CD14-positive monocyte (primary cell): ENCODE measurements around the gene MRPS27. TPM values are rescaled to one million over a fixed set of nuclear protein-coding genes. Genes with fewer than 3 reads are reported as not detected.
"Not testable (repeated sequence)": the region's sequence is repeated elsewhere in the genome, so short reads cannot be mapped to it uniquely, and the experiment has no call there.

Source experiments
- DNase-seq, 3 donors: peaks; one replicate each; pipeline ENCODE4 v3.0.0-alpha.2; 2011 to 2022
- H2AFZ ChIP-seq: 2 replicates; pipeline ENCODE4 v1.6.0; 2012; ENCODE audit warnings: mild to moderate bottlenecking, low read depth, low read length, inconsistent platforms; ENCODE audit not compliant: insufficient read depth, poor library complexity, severe bottlenecking
- H3K27ac ChIP-seq, 2 donors: 1 replicate in 1 of 2; 2 replicates in 1 of 2; pipeline ENCODE4 v1.5.1; 2012 to 2013; ENCODE audit warnings: low read length in 2 of 2, control low read depth in 1 of 2, inconsistent platforms in 1 of 2, low read depth in 1 of 2, mild to moderate bottlenecking in 1 of 2
- H3K27me3 ChIP-seq, 2 donors: one replicate each; pipeline versions ENCODE4 v1.6.0 to v1.6.1; 2011 to 2013; ENCODE audit warnings: low read length in 2 of 2; ENCODE audit not compliant: control insufficient read depth in 2 of 2, insufficient read depth in 2 of 2
- H3K36me3 ChIP-seq, 2 donors: replicated peaks in 1 of 2; 1 replicate in 1 of 2; 2 replicates in 1 of 2; pipeline versions ENCODE4 v1.5.1 to v1.6.1; 2012 to 2013; ENCODE audit warnings: low read length in 2 of 2, control low read depth in 1 of 2, inconsistent platforms in 1 of 2, mild to moderate bottlenecking in 1 of 2; ENCODE audit not compliant: insufficient read depth in 2 of 2, control insufficient read depth in 1 of 2
- H3K4me1 ChIP-seq, 2 donors: 1 replicate in 1 of 2; 2 replicates in 1 of 2; pipeline versions ENCODE4 v1.5.1 to v1.6.1; 2012 to 2013; ENCODE audit warnings: low read length in 2 of 2, control low read depth in 1 of 2, inconsistent platforms in 1 of 2, mild to moderate bottlenecking in 1 of 2, moderate library complexity in 1 of 2; ENCODE audit not compliant: insufficient read depth in 2 of 2, control insufficient read depth in 1 of 2
- H3K4me2 ChIP-seq: replicated peaks from 2 replicates; pipeline ENCODE3; 2012; ENCODE audit warnings: low read length, moderate library complexity, mild to moderate bottlenecking; ENCODE audit not compliant: poor library complexity, severe bottlenecking; ENCODE audit errors: extremely low read depth
- H3K4me3 ChIP-seq, 3 experiments: fragments of 200-600 bp in 1 of 3; sonication (generic) in 1 of 3; replicated peaks in 1 of 3; 1 replicate in 2 of 3; 2 replicates in 1 of 3; pipeline ENCODE4 v1.5.1; 2011 to 2013; ENCODE audit warnings: low read length in 3 of 3, mild to moderate bottlenecking in 3 of 3, control low read depth in 2 of 3, low read depth in 2 of 3, inconsistent platforms in 1 of 3, moderate library complexity in 1 of 3
- H3K79me2 ChIP-seq: 2 replicates; pipeline ENCODE4 v1.6.0; 2012; ENCODE audit warnings: mild to moderate bottlenecking, control low read depth, inconsistent platforms, low read length, moderate library complexity; ENCODE audit not compliant: insufficient read depth
- H3K9ac ChIP-seq: 2 replicates; pipeline ENCODE4 v1.6.0; 2017; ENCODE audit warnings: low read length, mild to moderate bottlenecking; ENCODE audit not compliant: insufficient read depth, poor library complexity, severe bottlenecking
- H3K9me3 ChIP-seq, 2 donors: replicated peaks in 1 of 2; 1 replicate in 1 of 2; 2 replicates in 1 of 2; pipeline versions ENCODE4 v1.5.1 to v1.6.1; 2012 to 2013; ENCODE audit warnings: low read length in 2 of 2, control low read depth in 1 of 2; ENCODE audit not compliant: control insufficient read depth in 1 of 2, insufficient read depth in 1 of 2
- H4K20me1 ChIP-seq: 2 replicates; pipeline ENCODE4 v1.6.0; 2012; ENCODE audit warnings: mild to moderate bottlenecking, low read length, control low read depth, moderate library complexity; ENCODE audit not compliant: insufficient read depth
- H3K27ac Mint-ChIP-seq, 7 donors: one replicate each; pipeline ENCODE4 v1.8.0; 2020; ENCODE audit warnings: mild to moderate bottlenecking in 7 of 7, mixed read lengths in 7 of 7, moderate library complexity in 6 of 7, inconsistent platforms in 2 of 7
- H3K27me3 Mint-ChIP-seq, 3 donors: one replicate each; pipeline ENCODE4 v1.8.0; 2021 to 2022; ENCODE audit warnings: low read depth in 3 of 3, mild to moderate bottlenecking in 3 of 3, mixed read lengths in 3 of 3, moderate library complexity in 3 of 3, inconsistent platforms in 1 of 3
- H3K36me3 Mint-ChIP-seq, 2 donors: one replicate each; pipeline ENCODE4 v1.8.0; 2020; ENCODE audit warnings: mixed read lengths in 2 of 2, inconsistent platforms in 1 of 2, mild to moderate bottlenecking in 1 of 2
- H3K4me1 Mint-ChIP-seq: one replicate; pipeline ENCODE4 v1.8.0; 2020; ENCODE audit warnings: mild to moderate bottlenecking, mixed read lengths
- H3K4me3 Mint-ChIP-seq, 2 donors: one replicate each; pipeline ENCODE4 v1.8.0; 2020; ENCODE audit warnings: mild to moderate bottlenecking in 2 of 2, mixed read lengths in 2 of 2, moderate library complexity in 1 of 2
- H3K9me3 Mint-ChIP-seq, 7 donors: one replicate each; pipeline ENCODE4 v1.8.0; 2020 to 2022; ENCODE audit warnings: mixed read lengths in 7 of 7, mild to moderate bottlenecking in 6 of 7, moderate library complexity in 6 of 7, inconsistent platforms in 2 of 7
- WGBS: methylation state at CpG from one replicate; pipeline ENCODE4 v1.1.5; 2013; ENCODE audit warnings: missing lambda C conversion rate; ENCODE audit not compliant: insufficient coverage; 5-methylcytosine and 5-hydroxymethylcytosine counted together
- intact Hi-C, 2 donors: fragments of 100-400 bp; cut with micrococcal nuclease; formaldehyde crosslinking; loops; one replicate each; pipeline versions ENCODE4 v1.15.0 to v1.15.1; 2023
- polyA plus RNA-seq, 3 donors: library from polyadenylated mRNA; depleted of rRNA in 1 of 3; unstranded in 2 of 3; stranded (reverse) in 1 of 3; fragments of 300-500 nt in 2 of 3; fragments of >200 nt in 1 of 3; fragmentation: Illumina TruSeq in 2 of 3; gene quantifications; 1 replicate in 2 of 3; 2 replicates in 1 of 3; pipeline ENCODE4 v1.2.3, GENCODE V29; 2012 to 2021
- TF ChIP-seq, protein P1 (sequence below): fragments of 200-600 bp; IDR thresholded peaks from one replicate; pipeline ENCODE4 v1.8.0; 2022; ENCODE audit warnings: antibody characterized with exemption, mild to moderate bottlenecking

Gene MRPS27
- polyA plus RNA-seq, 3 donors = 13.3 to 19.2 (median 15.3) TPM

DNA sequence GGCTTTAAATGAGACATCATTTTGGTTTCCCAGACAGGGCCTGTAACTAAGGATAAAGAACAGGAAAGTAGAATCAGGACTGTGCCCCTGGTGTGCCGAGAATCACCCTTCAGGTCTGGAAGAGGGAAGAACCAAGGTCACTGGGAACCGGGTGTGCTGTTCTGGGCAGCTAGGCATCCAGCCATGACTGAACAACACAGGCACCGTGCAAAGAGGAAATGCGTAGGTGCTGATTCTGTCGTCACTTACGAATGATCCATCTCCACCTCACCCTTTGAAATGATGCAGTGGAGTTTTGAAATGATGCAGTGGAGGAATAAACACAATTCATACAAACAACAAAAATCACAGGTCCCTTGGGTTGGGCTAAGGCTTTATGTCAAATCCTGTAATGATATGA lies 148.4 kb downstream of the MRPS27 start:
- Histone ChIP-seq H3K27ac (no peak overlapping the region), H3K4me1 (no peaks in the 10 kb centered on the region), H3K27me3 (peaks cover 3 to 24% of the 10 kb centered on the region in 2 donors), H3K4me2 (no peak overlapping the region), H3K9ac (no peak overlapping the region), H2AFZ (no peak overlapping the region), H3K9me3 (no peaks in the 10 kb centered on the region), H3K4me3 (no peak overlapping the region), H3K79me2 (no peaks in the 10 kb centered on the region), H4K20me1 (no peaks in the 10 kb centered on the region), H3K36me3 (no peaks in the 10 kb centered on the region)
- Mint-ChIP-seq H3K27ac (no peak overlapping the region), H3K9me3 (peaks cover 0 to 3% (median 0%) of the 10 kb centered on the region in 7 donors), H3K36me3 (no peaks in the 10 kb centered on the region), H3K27me3 (peaks cover 12 to 35% (median 16%) of the 10 kb centered on the region in 3 donors), H3K4me1 (peaks cover 2% of the 10 kb centered on the region), H3K4me3 (no peak overlapping the region)
- intact Hi-C loops = no loop called here
- TF ChIP-seq, protein P1, sequence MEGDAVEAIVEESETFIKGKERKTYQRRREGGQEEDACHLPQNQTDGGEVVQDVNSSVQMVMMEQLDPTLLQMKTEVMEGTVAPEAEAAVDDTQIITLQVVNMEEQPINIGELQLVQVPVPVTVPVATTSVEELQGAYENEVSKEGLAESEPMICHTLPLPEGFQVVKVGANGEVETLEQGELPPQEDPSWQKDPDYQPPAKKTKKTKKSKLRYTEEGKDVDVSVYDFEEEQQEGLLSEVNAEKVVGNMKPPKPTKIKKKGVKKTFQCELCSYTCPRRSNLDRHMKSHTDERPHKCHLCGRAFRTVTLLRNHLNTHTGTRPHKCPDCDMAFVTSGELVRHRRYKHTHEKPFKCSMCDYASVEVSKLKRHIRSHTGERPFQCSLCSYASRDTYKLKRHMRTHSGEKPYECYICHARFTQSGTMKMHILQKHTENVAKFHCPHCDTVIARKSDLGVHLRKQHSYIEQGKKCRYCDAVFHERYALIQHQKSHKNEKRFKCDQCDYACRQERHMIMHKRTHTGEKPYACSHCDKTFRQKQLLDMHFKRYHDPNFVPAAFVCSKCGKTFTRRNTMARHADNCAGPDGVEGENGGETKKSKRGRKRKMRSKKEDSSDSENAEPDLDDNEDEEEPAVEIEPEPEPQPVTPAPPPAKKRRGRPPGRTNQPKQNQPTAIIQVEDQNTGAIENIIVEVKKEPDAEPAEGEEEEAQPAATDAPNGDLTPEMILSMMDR = no peak
- WGBS = 75% methylated on average over 1 of the region's 6 CpGs
- DNase-seq = no peak

DNA sequence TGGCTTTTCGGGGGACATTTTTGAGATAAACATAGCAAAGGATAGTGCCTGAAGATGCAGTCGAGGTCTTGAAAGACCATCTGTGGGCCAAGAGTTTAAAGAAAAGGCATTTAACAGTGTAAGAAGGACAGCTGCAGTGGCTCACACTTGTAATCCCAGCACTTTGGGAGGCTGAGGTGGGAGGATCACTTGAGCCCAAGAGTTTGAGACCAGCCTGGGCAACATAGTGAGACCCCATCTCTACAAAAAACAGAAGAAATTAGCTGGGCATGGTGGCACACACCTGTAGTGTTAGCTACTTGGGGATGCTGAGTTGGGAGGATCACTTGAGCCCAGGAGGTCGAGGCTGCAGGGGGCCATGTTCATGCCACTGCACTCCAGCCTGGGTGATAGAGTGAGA lies 148.9 kb downstream of the MRPS27 start:
- H3K27ac Mint-ChIP-seq, intact Hi-C loops, H3K4me3 Mint-ChIP-seq, H3K36me3 ChIP-seq, H3K4me2 ChIP-seq, H3K27ac ChIP-seq, H3K4me1 Mint-ChIP-seq, H3K79me2 ChIP-seq, H3K36me3 Mint-ChIP-seq, H3K9me3 ChIP-seq, H4K20me1 ChIP-seq, H3K4me3 ChIP-seq, H3K9me3 Mint-ChIP-seq, H2AFZ ChIP-seq, H3K4me1 ChIP-seq, DNase-seq, H3K9ac ChIP-seq: not testable (repeated sequence)
- peaks cover 3 to 29% of the 10 kb centered on the region in 2 donors for H3K27me3 ChIP-seq
- H3K27me3 Mint-ChIP-seq = peaks cover 14 to 40% (median 20%) of the 10 kb centered on the region in 3 donors
- WGBS = 97% methylated on average over 2 of the region's 3 CpGs
